GM12801 (cell line): ENCODE measurements around the gene ZNF418.

Experiments used
- CTCF ChIP-seq: IDR thresholded peaks from one replicate; pipeline ENCODE4 v1.5.1; 2011; ENCODE audit warnings: control low read depth; ENCODE audit not compliant: insufficient read length; ENCODE audit errors: extremely low read depth

ZNF418 gene

GRCh38 chr19:57934820-57935665, at the start of gene ZNF418:
Gene ZNF418, minus strand, starts transcription at chr19:57935402. Its CDS starts 1,580 bp downstream, at chr19:57933822.
- no peak for TF ChIP-seq CTCF

GRCh38 chr19:57978586-57979289, 43.5 kb upstream of the ZNF418 start:
- no peak for TF ChIP-seq CTCF

- no peak for TF ChIP-seq CTCF
These were observed 39.2 kb upstream of the ZNF418 start, which contains the start of gene C19orf18 for GRCh38 chr19:57974434-57974833. Gene C19orf18, minus strand, starts transcription at chr19:57974534. Its CDS starts 102 bp downstream, at chr19:57974432.

- no peak for TF ChIP-seq CTCF
These were observed 29.6 kb upstream of the ZNF418 start for GRCh38 chr19:57964761-57965160.

GRCh38 chr19:57961785-57962184, 26.6 kb upstream of the ZNF418 start:
- no peak for TF ChIP-seq CTCF

GRCh38 chr19:57954996-57955395, 19.8 kb upstream of the ZNF418 start:
- TF ChIP-seq CTCF: no peak

- no peak for TF ChIP-seq CTCF
These were observed 14.5 kb upstream of the ZNF418 start for GRCh38 chr19:57949702-57950101.
